ENCODE data around the gene SRRM2. TPM values are rescaled to one million over a fixed set of nuclear protein-coding genes. Genes with fewer than 3 reads are reported as not detected.

SRRM2 gene
- total and polyA plus RNA-seq, 9 of the 15 experiments (the other 6 are each of a cell fraction or from before 2014, with no cell fraction given) = 26.7 to 563 (median 81.1) TPM

- H3K4me3 ChIP-seq = no peak overlapping the region
- FAIRE-seq = no peak
- in situ Hi-C loops (cut with MboI) (no loop called here), intact Hi-C loops (cut with micrococcal nuclease) (no loop called here)
- peaks cover 2% of the 10 kb centered on the region for H3K9me1 ChIP-seq (ENCODE audit: control insufficient read depth, insufficient read depth, low read length)
- peaks cover 42% of the 10 kb centered on the region; the same call in 1 of the 3 replicates for H3K36me3 ChIP-seq (ENCODE audit: control insufficient read depth, insufficient read depth, low read length)
- no peak overlapping the region for H3K27ac ChIP-seq (ENCODE audit: extremely low read depth, low read depth, low read length)
- peaks cover 0 to 54% of the 10 kb centered on the region in 2 experiments; a peak in 2 of 5 replicates for H3K4me1 ChIP-seq (replicated peaks in 1 of 2; ENCODE audit: control insufficient read depth in 2 of 2, insufficient read depth in 2 of 2, low read length in 2 of 2)
- no peak overlapping the region for H3K4me2 ChIP-seq (ENCODE audit: insufficient read depth, low read length)
- no peak overlapping the region for H3K9ac ChIP-seq (ENCODE audit: insufficient read depth in 1 of 2, low read depth in 2 of 2, low read length in 2 of 2)
- 90% methylated on average over 14 of the region's 14 CpGs for WGBS (ENCODE audit: insufficient coverage, low coverage, missing lambda C conversion rate)
- ChIA-PET POLR2A (interaction anchor here (1.2 kb wide), 1 partner anchor 9 kb away, joined by 7 read pairs; no protein-coding TSS in a partner anchor), CTCF (ENCODE audit: low intra/inter-chr PET ratio) (no interaction called here)
- TF ChIP-seq KAT8 (IDR thresholded peaks at IDR 0.05; ENCODE audit: low read depth) (no peak), PCBP2 (IDR thresholded peaks at IDR 0.05; ENCODE audit: low read depth, low read length, poor library complexity, severe bottlenecking) (no peak), DACH1 (IDR thresholded peaks at IDR 0.05; ENCODE audit: partially characterized antibody) (no peak), HDAC3 (IDR thresholded peaks at IDR 0.05; ENCODE audit: borderline replicate concordance, partially characterized antibody) (no peak), ZNF232 (CRISPR knock-in tag; IDR thresholded peaks at IDR 0.05) (no peak), ZNF586 (CRISPR knock-in tag; conservative IDR thresholded peaks at IDR 0.05) (no peak), SRF (CRISPR knock-in tag; IDR thresholded peaks at IDR 0.05) (no peak), ARHGAP35 (IDR thresholded peaks at IDR 0.05; ENCODE audit: partially characterized antibody) (no peak), ZNF311 (CRISPR knock-in tag; IDR thresholded peaks at IDR 0.05) (no peak), ZBTB43 (CRISPR knock-in tag; IDR thresholded peaks at IDR 0.05) (no peak)
- TF ChIP-seq, protein P1, sequence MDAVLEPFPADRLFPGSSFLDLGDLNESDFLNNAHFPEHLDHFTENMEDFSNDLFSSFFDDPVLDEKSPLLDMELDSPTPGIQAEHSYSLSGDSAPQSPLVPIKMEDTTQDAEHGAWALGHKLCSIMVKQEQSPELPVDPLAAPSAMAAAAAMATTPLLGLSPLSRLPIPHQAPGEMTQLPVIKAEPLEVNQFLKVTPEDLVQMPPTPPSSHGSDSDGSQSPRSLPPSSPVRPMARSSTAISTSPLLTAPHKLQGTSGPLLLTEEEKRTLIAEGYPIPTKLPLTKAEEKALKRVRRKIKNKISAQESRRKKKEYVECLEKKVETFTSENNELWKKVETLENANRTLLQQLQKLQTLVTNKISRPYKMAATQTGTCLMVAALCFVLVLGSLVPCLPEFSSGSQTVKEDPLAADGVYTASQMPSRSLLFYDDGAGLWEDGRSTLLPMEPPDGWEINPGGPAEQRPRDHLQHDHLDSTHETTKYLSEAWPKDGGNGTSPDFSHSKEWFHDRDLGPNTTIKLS (IDR thresholded peaks at IDR 0.05; ENCODE audit: borderline replicate concordance, low read depth) = no peak
- TF ChIP-seq, protein P2, sequence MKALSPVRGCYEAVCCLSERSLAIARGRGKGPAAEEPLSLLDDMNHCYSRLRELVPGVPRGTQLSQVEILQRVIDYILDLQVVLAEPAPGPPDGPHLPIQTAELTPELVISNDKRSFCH (CRISPR knock-in tag; IDR thresholded peaks at IDR 0.05) = no peak
- TF ChIP-seq, protein P2 (tag; IDR thresholded peaks at IDR 0.05) = no peak
- TF ChIP-seq, protein P3, sequence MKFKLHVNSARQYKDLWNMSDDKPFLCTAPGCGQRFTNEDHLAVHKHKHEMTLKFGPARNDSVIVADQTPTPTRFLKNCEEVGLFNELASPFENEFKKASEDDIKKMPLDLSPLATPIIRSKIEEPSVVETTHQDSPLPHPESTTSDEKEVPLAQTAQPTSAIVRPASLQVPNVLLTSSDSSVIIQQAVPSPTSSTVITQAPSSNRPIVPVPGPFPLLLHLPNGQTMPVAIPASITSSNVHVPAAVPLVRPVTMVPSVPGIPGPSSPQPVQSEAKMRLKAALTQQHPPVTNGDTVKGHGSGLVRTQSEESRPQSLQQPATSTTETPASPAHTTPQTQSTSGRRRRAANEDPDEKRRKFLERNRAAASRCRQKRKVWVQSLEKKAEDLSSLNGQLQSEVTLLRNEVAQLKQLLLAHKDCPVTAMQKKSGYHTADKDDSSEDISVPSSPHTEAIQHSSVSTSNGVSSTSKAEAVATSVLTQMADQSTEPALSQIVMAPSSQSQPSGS (CRISPR knock-in tag; IDR thresholded peaks at IDR 0.05) = no peak
- TF ChIP-seq, protein P4, sequence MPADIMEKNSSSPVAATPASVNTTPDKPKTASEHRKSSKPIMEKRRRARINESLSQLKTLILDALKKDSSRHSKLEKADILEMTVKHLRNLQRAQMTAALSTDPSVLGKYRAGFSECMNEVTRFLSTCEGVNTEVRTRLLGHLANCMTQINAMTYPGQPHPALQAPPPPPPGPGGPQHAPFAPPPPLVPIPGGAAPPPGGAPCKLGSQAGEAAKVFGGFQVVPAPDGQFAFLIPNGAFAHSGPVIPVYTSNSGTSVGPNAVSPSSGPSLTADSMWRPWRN (IDR thresholded peaks at IDR 0.05; ENCODE audit: low read depth) = no peak
- peaks cover 2 to 16% of the 10 kb centered on the region in 2 experiments; a peak in 3 of 5 replicates for H3K27me3 ChIP-seq (ENCODE audit: control insufficient read depth in 2 of 2, insufficient read depth in 2 of 2, low read length in 2 of 2)
- DNase-seq (ENCODE audit: extremely low read depth in 1 of 4, low spot score in 3 of 4) = no peak
- ATAC-seq = no peak
- H2AFZ ChIP-seq (ENCODE audit: low read depth, low read length) = no peak overlapping the region
- H3K9me3 ChIP-seq (replicated peaks; ENCODE audit: control insufficient read depth, insufficient read depth, low read depth, low read length) = no peaks in the 10 kb centered on the region
- no peaks in the 10 kb centered on the region; the same call in 1 of the 2 replicates for H4K20me1 ChIP-seq (replicated peaks; ENCODE audit: control insufficient read depth, insufficient read depth, low read length)
- H3K79me2 ChIP-seq (ENCODE audit: control insufficient read depth, insufficient read depth, low read length) = no peaks in the 10 kb centered on the region
- BruUV-seq (replicated peaks) = no TSS peak
Measured at GRCh38 chr16:2708290-2708639, 44.2 kb upstream of the SRRM2 start.
